CD4-positive, alpha-beta T cell (primary cell): ENCODE results near the gene PADI1. TPM values are rescaled to one million over a fixed set of nuclear protein-coding genes. Genes with fewer than 3 reads are reported as not detected.

Experiments used
- ATAC-seq: fragments of 200-7000 bp; cut with Tn5 transposase; one replicate; pipeline ENCODE4 v1.10.0; 2022; ENCODE audit warnings: mild to moderate bottlenecking; ENCODE audit not compliant: poor library complexity
- CTCF ChIA-PET: fragments of 350-600 bp; sonication (Branson Sonifier 250); formaldehyde crosslinking; loops from one replicate; lab custom pipeline; 2021; ENCODE audit warnings: antibody characterized with exemption, inconsistent platforms; lab: Charles Lee
- POLR2A ChIA-PET: fragments of 350-600 bp; sonication (Branson Sonifier 250); formaldehyde crosslinking; loops from one replicate; lab custom pipeline; 2021; ENCODE audit warnings: antibody characterized with exemption, inconsistent platforms; lab: Charles Lee
- DNase-seq, 14 experiments: peaks; one replicate each; pipeline ENCODE4 v3.0.0-alpha.2; 2013 to 2020; ENCODE audit warnings: mixed read lengths in 2 of 14
- H3K27ac ChIP-seq, 2 donors: one replicate each; pipeline versions ENCODE4 v1.5.1 to v1.7.0; 2013; ENCODE audit warnings: low read length in 2 of 2, low read depth in 1 of 2, mild to moderate bottlenecking in 1 of 2
- H3K27me3 ChIP-seq, 2 experiments: 1 replicate in 1 of 2; 2 replicates in 1 of 2; pipeline versions ENCODE4 v1.6.1 to v1.7.0; 2013; ENCODE audit warnings: low read length in 2 of 2, control low read depth in 1 of 2, mild to moderate bottlenecking in 1 of 2, moderate library complexity in 1 of 2; ENCODE audit not compliant: insufficient read depth in 2 of 2, control insufficient read depth in 1 of 2
- H3K36me3 ChIP-seq: one replicate; pipeline ENCODE4 v1.6.1; 2013; ENCODE audit warnings: low read length, control low read depth; ENCODE audit not compliant: insufficient read depth
- H3K4me1 ChIP-seq: one replicate; pipeline ENCODE4 v1.6.1; 2013; ENCODE audit warnings: low read length, control low read depth; ENCODE audit not compliant: insufficient read depth
- H3K4me3 ChIP-seq: one replicate; pipeline ENCODE4 v1.5.1; 2013; ENCODE audit warnings: mild to moderate bottlenecking, low read length, moderate library complexity
- H3K9me3 ChIP-seq, 2 experiments: 1 replicate in 1 of 2; 2 replicates in 1 of 2; pipeline versions ENCODE4 v1.6.1 to v1.7.0; 2013; ENCODE audit warnings: low read length in 2 of 2, mild to moderate bottlenecking in 2 of 2, control low read depth in 1 of 2, moderate library complexity in 1 of 2; ENCODE audit not compliant: control insufficient read depth in 1 of 2, insufficient read depth in 1 of 2
- H3K27ac Mint-ChIP-seq: one replicate; pipeline ENCODE4 v1.8.0; 2020; ENCODE audit warnings: mixed read lengths
- H3K27me3 Mint-ChIP-seq: one replicate; pipeline ENCODE4 v1.8.0; 2021; ENCODE audit warnings: mixed read lengths
- H3K36me3 Mint-ChIP-seq: one replicate; pipeline ENCODE4 v1.8.0; 2021; ENCODE audit warnings: low read depth, mixed read lengths
- H3K4me1 Mint-ChIP-seq: one replicate; pipeline ENCODE4 v1.8.0; 2021; ENCODE audit warnings: low read depth, mixed read lengths
- H3K4me3 Mint-ChIP-seq: one replicate; pipeline ENCODE4 v1.8.0; 2020; ENCODE audit warnings: mild to moderate bottlenecking, mixed read lengths
- H3K9me3 Mint-ChIP-seq: one replicate; pipeline ENCODE4 v1.8.0; 2020; ENCODE audit warnings: mixed read lengths
- CTCF ChIP-seq: fragments of 200-600 bp; IDR thresholded peaks from one replicate; pipeline ENCODE4 v1.8.0; 2022; ENCODE audit warnings: antibody characterized with exemption, mild to moderate bottlenecking
- intact Hi-C, 2 experiments: fragments of 100-400 bp; cut with DNase I in 1 of 2; cut with micrococcal nuclease in 1 of 2; formaldehyde crosslinking; loops; one replicate each; pipeline versions ENCODE4 v1.15.1 to v1.9.0; 2023 to 2025; cut with DNase I, micrococcal nuclease
- total RNA-seq, 174 experiments: library from RNA in 2 of 174; stranded (reverse) in 2 of 174; gene quantifications; one replicate each; pipeline ENCODE4 v1.2.3 and lab custom pipeline; 2021 to 2026

PADI1 gene
- total RNA-seq, 2 experiments from 2014 or later: not detected

GRCh38 chr1:17165823-17166222, 39.1 kb upstream of the PADI1 start:
- Mint-ChIP-seq H3K9me3 (no peaks in the 10 kb centered on the region), H3K27ac (no peak overlapping the region), H3K27me3 (no peaks in the 10 kb centered on the region), H3K4me1 (no peaks in the 10 kb centered on the region), H3K36me3 (no peaks in the 10 kb centered on the region), H3K4me3 (no peak overlapping the region)
- CTCF ChIA-PET: no interaction called here
- H3K36me3 ChIP-seq: no peaks in the 10 kb centered on the region
- no peak for DNase-seq
- no peak for TF ChIP-seq CTCF
- no peak for ATAC-seq
- no peaks in the 10 kb centered on the region for H3K9me3 ChIP-seq
- H3K4me1 ChIP-seq: no peaks in the 10 kb centered on the region
- H3K27ac ChIP-seq: no peak overlapping the region
- no peaks in the 10 kb centered on the region for H3K27me3 ChIP-seq
- no peak overlapping the region for H3K4me3 ChIP-seq
- POLR2A ChIA-PET: no interaction called here
- intact Hi-C loops: no loop called here

- H3K4me1 Mint-ChIP-seq: no peaks in the 10 kb centered on the region
Observed at GRCh38 chr1:17167041-17167785, 37.7 kb upstream of the PADI1 start.

GRCh38 chr1:17167786-17168090, 37.2 kb upstream of the PADI1 start:
- TF ChIP-seq CTCF: no peak
- peaks cover 0 to under 1% of the 10 kb centered on the region in 2 experiments for H3K27me3 ChIP-seq
- H3K27me3 Mint-ChIP-seq: no peaks in the 10 kb centered on the region
- H3K9me3 Mint-ChIP-seq: no peaks in the 10 kb centered on the region
- H3K9me3 ChIP-seq: no peaks in the 10 kb centered on the region
- intact Hi-C loops: no loop called here
- no peak for ATAC-seq
- ChIA-PET POLR2A (no interaction called here), CTCF (no interaction called here)
- H3K4me3 Mint-ChIP-seq: no peak overlapping the region
- H3K27ac Mint-ChIP-seq: no peak overlapping the region
- H3K36me3 ChIP-seq: no peaks in the 10 kb centered on the region
- H3K4me3 ChIP-seq: no peak overlapping the region
- H3K4me1 ChIP-seq: no peaks in the 10 kb centered on the region
- no peaks in the 10 kb centered on the region for H3K4me1 Mint-ChIP-seq
- no peak overlapping the region for H3K27ac ChIP-seq
- DNase-seq: no peak
- H3K36me3 Mint-ChIP-seq: no peaks in the 10 kb centered on the region

More at GRCh38 chr1:17167041-17167785, 37.7 kb upstream of the PADI1 start:
- H3K9me3 Mint-ChIP-seq: no peaks in the 10 kb centered on the region
- H3K36me3 Mint-ChIP-seq: no peaks in the 10 kb centered on the region
- no peaks in the 10 kb centered on the region for H3K4me1 ChIP-seq
- intact Hi-C loops: no loop called here
- no peak for TF ChIP-seq CTCF
- no peak overlapping the region for H3K4me3 ChIP-seq
- no peaks in the 10 kb centered on the region for H3K27me3 Mint-ChIP-seq
- no peaks in the 10 kb centered on the region for H3K27me3 ChIP-seq
- H3K4me3 Mint-ChIP-seq: no peak overlapping the region
- no peaks in the 10 kb centered on the region for H3K36me3 ChIP-seq
- POLR2A ChIA-PET: no interaction called here
- ATAC-seq: no peak
- CTCF ChIA-PET: no interaction called here
- H3K9me3 ChIP-seq: no peaks in the 10 kb centered on the region
- no peak for DNase-seq
- no peak overlapping the region for H3K27ac ChIP-seq
- no peak overlapping the region for H3K27ac Mint-ChIP-seq
